B cell (primary cell): ENCODE data around the gene IL18R1. TPM values are rescaled to one million over a fixed set of nuclear protein-coding genes. Genes with fewer than 3 reads are reported as not detected.
"Not testable (repeated sequence)": the region's sequence is repeated elsewhere in the genome, so short reads cannot be mapped to it uniquely, and the experiment has no call there.

ENCODE experiments used
- ATAC-seq: fragments of 200-7000 bp; cut with Tn5 transposase; one replicate; pipeline ENCODE4 v1.10.0; 2021; ENCODE audit warnings: low read depth, mild to moderate bottlenecking, moderate number of reproducible peaks, moderate library complexity
- CTCF ChIA-PET: fragments of 350-600 bp; sonication (Branson Sonifier 250); formaldehyde crosslinking; loops from one replicate; lab custom pipeline; 2021; ENCODE audit warnings: antibody characterized with exemption, inconsistent platforms; lab: Charles Lee
- POLR2A ChIA-PET: fragments of 350-600 bp; sonication (Branson Sonifier 250); formaldehyde crosslinking; loops from one replicate; lab custom pipeline; 2021; ENCODE audit warnings: antibody characterized with exemption; lab: Charles Lee
- DNase-seq: peaks from one replicate; pipeline ENCODE4 v3.0.0; 2013
- H2AFZ ChIP-seq: 2 replicates; pipeline ENCODE4 v1.6.1; 2012; ENCODE audit warnings: mild to moderate bottlenecking, low read depth, low read length; ENCODE audit not compliant: insufficient read depth, poor library complexity, severe bottlenecking
- H3K27ac ChIP-seq, 2 donors: 1 replicate in 1 of 2; 2 replicates in 1 of 2; pipeline ENCODE4 v1.5.1; 2012 to 2013; ENCODE audit warnings: low read length in 2 of 2, mild to moderate bottlenecking in 2 of 2, moderate library complexity in 1 of 2
- H3K27me3 ChIP-seq, 4 experiments: fragments of 200-600 bp in 1 of 4; sonication (generic) in 1 of 4; replicated peaks in 1 of 4; 1 replicate in 2 of 4; 2 replicates in 2 of 4; pipeline versions ENCODE4 v1.6.1 to v1.7.0; 2013 to 2016; ENCODE audit warnings: low read length in 3 of 4, mild to moderate bottlenecking in 2 of 4, mixed read lengths in 1 of 4, moderate library complexity in 1 of 4; ENCODE audit not compliant: insufficient read depth in 4 of 4, control insufficient read depth in 3 of 4; ENCODE audit errors: control extremely low read depth in 1 of 4
- H3K36me3 ChIP-seq, 2 experiments: replicated peaks in 1 of 2; 1 replicate in 1 of 2; 2 replicates in 1 of 2; pipeline versions ENCODE4 v1.6.1 to v1.7.1; 2013; ENCODE audit warnings: low read length in 1 of 2; ENCODE audit not compliant: insufficient read depth in 2 of 2, control insufficient read depth in 1 of 2; ENCODE audit errors: control extremely low read depth in 1 of 2, extremely low read depth in 1 of 2
- H3K4me1 ChIP-seq, 2 donors: fragments of 200-600 bp in 1 of 2; sonication (generic) in 1 of 2; 1 replicate in 1 of 2; 2 replicates in 1 of 2; pipeline versions ENCODE4 v1.5.1 to v1.6.1; 2013 to 2017; ENCODE audit warnings: low read length in 2 of 2; ENCODE audit not compliant: control insufficient read depth in 2 of 2, insufficient read depth in 2 of 2
- H3K4me2 ChIP-seq: replicated peaks from 2 replicates; pipeline ENCODE3; 2012; ENCODE audit warnings: mild to moderate bottlenecking, low read depth, low read length; ENCODE audit not compliant: poor library complexity, severe bottlenecking
- H3K4me3 ChIP-seq, 5 experiments: fragments of 200-600 bp in 1 of 5; sonication (generic) in 1 of 5; 1 replicate in 3 of 5; 2 replicates in 2 of 5; pipeline versions ENCODE4 v1.5.1 to v1.7.0; 2011 to 2016; ENCODE audit warnings: low read length in 4 of 5, mild to moderate bottlenecking in 4 of 5, low read depth in 2 of 5, control low read depth in 1 of 5, moderate library complexity in 1 of 5; ENCODE audit not compliant: insufficient read depth in 1 of 5; ENCODE audit errors: control extremely low read depth in 1 of 5, extremely low read depth in 1 of 5
- H3K79me2 ChIP-seq: fragments of 200-600 bp; sonication (generic); one replicate; pipeline ENCODE4 v1.6.0; 2016; ENCODE audit warnings: low read length; ENCODE audit not compliant: control insufficient read depth, insufficient read depth
- H3K9ac ChIP-seq: fragments of 200-600 bp; sonication (generic); 2 replicates; pipeline ENCODE4 v1.6.1; 2017; ENCODE audit warnings: mild to moderate bottlenecking, low read length, moderate library complexity
- H3K9me3 ChIP-seq, 3 donors: one replicate each; pipeline versions ENCODE4 v1.6.1 to v1.7.1; 2013; ENCODE audit warnings: low read length in 2 of 3; ENCODE audit not compliant: control insufficient read depth in 2 of 3, insufficient read depth in 1 of 3; ENCODE audit errors: control extremely low read depth in 1 of 3
- H4K20me1 ChIP-seq: 2 replicates; pipeline ENCODE4 v1.6.0; 2012; ENCODE audit warnings: mild to moderate bottlenecking, low read length; ENCODE audit not compliant: insufficient read depth, control insufficient read depth, poor library complexity, severe bottlenecking
- H3K27ac Mint-ChIP-seq: one replicate; pipeline ENCODE4 v1.8.0; 2021; ENCODE audit warnings: mixed read lengths
- H3K27me3 Mint-ChIP-seq: one replicate; pipeline ENCODE4 v1.8.0; 2021; ENCODE audit warnings: mixed read lengths
- H3K4me1 Mint-ChIP-seq: one replicate; pipeline ENCODE4 v1.8.0; 2021; ENCODE audit warnings: mixed read lengths
- H3K4me3 Mint-ChIP-seq: one replicate; pipeline ENCODE4 v1.8.0; 2021; ENCODE audit warnings: mixed read lengths
- H3K9me3 Mint-ChIP-seq: one replicate; pipeline ENCODE4 v1.8.0; 2022; ENCODE audit warnings: mixed read lengths; ENCODE audit not compliant: insufficient read depth
- EZH2 ChIP-seq: IDR thresholded peaks from 2 replicates; pipeline ENCODE4 v1.6.1; 2012; ENCODE audit warnings: borderline replicate concordance, low read depth, mild to moderate bottlenecking, moderate library complexity, low read length; ENCODE audit not compliant: insufficient read depth, poor library complexity, severe bottlenecking
- WGBS: methylation state at CpG from one replicate; pipeline ENCODE4 v1.1.5; 2013; ENCODE audit warnings: missing lambda C conversion rate; ENCODE audit not compliant: insufficient coverage; 5-methylcytosine and 5-hydroxymethylcytosine counted together
- intact Hi-C: fragments of 100-400 bp; cut with micrococcal nuclease; formaldehyde crosslinking; loops from one replicate; pipeline ENCODE4 v1.10.0; 2022
- polyA plus RNA-seq: library from polyadenylated mRNA; depleted of rRNA; stranded (reverse); fragments of >200 nt; gene quantifications from 2 replicates; pipeline ENCODE4 v1.2.3, GENCODE V29; 2012
- total RNA-seq, 2 donors: library from RNA; stranded (reverse); fragments of 120-200 nt in 1 of 2; gene quantifications; 1 replicate in 1 of 2; 2 replicates in 1 of 2; pipeline versions ENCODE4 v1.2.3 to v1.2.4, GENCODE V29; 2013 to 2022
- TF ChIP-seq, protein P1 (sequence below): fragments of 200-600 bp; IDR thresholded peaks from one replicate; pipeline ENCODE4 v1.8.0; 2022; ENCODE audit warnings: antibody characterized with exemption, mild to moderate bottlenecking

IL18R1 gene
- total and polyA plus RNA-seq, 2 donors (not counting 1 experiment from before 2014, with no cell fraction given): 1.1 TPM

DNA sequence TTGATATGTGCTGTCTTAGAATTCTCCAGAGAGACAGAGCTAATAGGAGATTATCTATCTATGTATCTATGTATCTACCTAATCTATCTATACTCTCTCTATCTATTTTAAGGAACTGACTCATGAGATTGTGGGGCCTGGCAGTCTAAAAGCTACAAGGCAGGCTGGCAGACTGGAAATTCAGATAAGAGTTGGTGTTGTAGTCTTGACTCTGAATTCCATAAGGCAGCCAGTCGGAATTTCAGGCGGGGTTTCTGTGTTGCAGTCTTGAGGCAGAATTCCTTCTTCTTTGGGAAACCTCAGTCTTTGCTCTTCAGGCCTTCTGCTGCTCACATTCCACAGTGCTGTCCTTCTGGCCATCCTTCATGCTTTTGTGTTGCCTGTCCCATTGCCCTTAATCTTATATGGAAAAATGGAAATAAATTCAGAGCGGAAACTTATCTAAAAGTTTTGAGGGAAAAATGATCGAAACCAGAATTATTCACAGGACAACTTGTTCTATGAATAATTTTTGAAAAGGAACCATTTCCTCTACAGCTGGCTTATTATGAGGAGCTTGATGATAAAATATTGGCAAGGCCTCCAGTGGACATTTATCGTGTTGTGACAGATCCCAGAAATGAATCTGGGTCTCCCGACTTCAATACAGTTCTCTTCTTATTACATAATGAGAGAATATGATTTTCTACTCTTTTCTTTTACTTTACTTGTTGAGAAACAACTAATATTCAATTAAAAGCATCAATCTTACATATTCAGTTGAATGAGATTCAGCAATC lies 33.5 kb upstream of the IL18R1 start:
- 81% methylated on average over 2 of the region's 6 CpGs for WGBS
- no peaks in the 10 kb centered on the region for H3K79me2 ChIP-seq
- intact Hi-C loops: no loop called here
- H3K4me3 ChIP-seq: no peak overlapping the region
- H3K4me1 ChIP-seq: no peaks in the 10 kb centered on the region
- H2AFZ ChIP-seq: no peak overlapping the region
- H3K27me3 ChIP-seq: no peaks in the 10 kb centered on the region
- no peaks in the 10 kb centered on the region for H3K4me1 Mint-ChIP-seq
- ChIA-PET POLR2A (no interaction called here), CTCF (no interaction called here)
- ATAC-seq (no peak), DNase-seq (no peak)
- no peak overlapping the region for H3K27ac Mint-ChIP-seq
- H3K36me3 ChIP-seq: no peaks in the 10 kb centered on the region
- H3K9me3 Mint-ChIP-seq: no peaks in the 10 kb centered on the region
- TF ChIP-seq, protein P1, sequence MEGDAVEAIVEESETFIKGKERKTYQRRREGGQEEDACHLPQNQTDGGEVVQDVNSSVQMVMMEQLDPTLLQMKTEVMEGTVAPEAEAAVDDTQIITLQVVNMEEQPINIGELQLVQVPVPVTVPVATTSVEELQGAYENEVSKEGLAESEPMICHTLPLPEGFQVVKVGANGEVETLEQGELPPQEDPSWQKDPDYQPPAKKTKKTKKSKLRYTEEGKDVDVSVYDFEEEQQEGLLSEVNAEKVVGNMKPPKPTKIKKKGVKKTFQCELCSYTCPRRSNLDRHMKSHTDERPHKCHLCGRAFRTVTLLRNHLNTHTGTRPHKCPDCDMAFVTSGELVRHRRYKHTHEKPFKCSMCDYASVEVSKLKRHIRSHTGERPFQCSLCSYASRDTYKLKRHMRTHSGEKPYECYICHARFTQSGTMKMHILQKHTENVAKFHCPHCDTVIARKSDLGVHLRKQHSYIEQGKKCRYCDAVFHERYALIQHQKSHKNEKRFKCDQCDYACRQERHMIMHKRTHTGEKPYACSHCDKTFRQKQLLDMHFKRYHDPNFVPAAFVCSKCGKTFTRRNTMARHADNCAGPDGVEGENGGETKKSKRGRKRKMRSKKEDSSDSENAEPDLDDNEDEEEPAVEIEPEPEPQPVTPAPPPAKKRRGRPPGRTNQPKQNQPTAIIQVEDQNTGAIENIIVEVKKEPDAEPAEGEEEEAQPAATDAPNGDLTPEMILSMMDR: no peak
- no peak for TF ChIP-seq EZH2
- peaks cover 26% of the 10 kb centered on the region for H3K27me3 Mint-ChIP-seq
- no peak overlapping the region for H3K4me2 ChIP-seq
- H3K9ac ChIP-seq: no peak overlapping the region
- no peaks in the 10 kb centered on the region for H4K20me1 ChIP-seq
- H3K9me3 ChIP-seq: peaks cover 0 to 5% (median 0%) of the 10 kb centered on the region in 3 donors
- H3K4me3 Mint-ChIP-seq: no peak overlapping the region
- no peak overlapping the region for H3K27ac ChIP-seq

DNA sequence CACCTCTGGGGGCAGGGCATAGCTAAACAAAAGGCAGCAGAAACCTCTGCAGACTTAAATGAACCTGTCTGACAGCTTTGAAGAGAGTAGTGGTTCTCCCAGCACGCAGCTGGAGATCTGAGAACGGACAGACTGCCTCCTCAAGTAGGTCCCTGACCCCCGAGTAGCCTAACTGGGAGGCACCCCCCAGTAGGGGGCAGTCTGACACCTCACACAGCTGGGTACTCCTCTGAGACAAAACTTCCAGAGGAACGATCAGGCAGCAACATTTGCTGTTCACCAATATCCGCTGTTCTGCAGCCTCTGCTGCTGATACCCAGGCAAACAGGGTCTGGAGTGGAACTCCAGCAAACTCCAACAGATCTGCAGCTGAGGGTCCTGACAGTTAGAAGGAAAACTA lies 30.7 kb upstream of the IL18R1 start:
- peaks cover 29% of the 10 kb centered on the region for H3K27me3 Mint-ChIP-seq
- H3K9ac ChIP-seq, H3K9me3 Mint-ChIP-seq, H4K20me1 ChIP-seq, H3K4me2 ChIP-seq, POLR2A ChIA-PET, H3K4me1 ChIP-seq, H3K4me3 Mint-ChIP-seq, CTCF ChIA-PET, DNase-seq, H3K27me3 ChIP-seq, H3K4me3 ChIP-seq, H3K9me3 ChIP-seq, H2AFZ ChIP-seq, intact Hi-C loops, H3K4me1 Mint-ChIP-seq, H3K36me3 ChIP-seq, ATAC-seq, H3K27ac Mint-ChIP-seq, H3K27ac ChIP-seq, H3K79me2 ChIP-seq: not testable (repeated sequence)
- 88% methylated on average over 3 of the region's 5 CpGs for WGBS
